Breast epithelium (tissue), 4 donors: Measurements from ENCODE around the gene SLC35D2. TPM values are rescaled to one million over a fixed set of nuclear protein-coding genes. Genes with fewer than 3 reads are reported as not detected.

ENCODE experiments used
- DNase-seq, 2 donors: peaks; one replicate each; pipeline ENCODE4 v3.0.0-alpha.2; 2019; ENCODE audit warnings: low spot score in 2 of 2
- H3K27ac ChIP-seq, 2 donors: fragments of 200-600 bp; sonication (generic) in 1 of 2; one replicate each; pipeline ENCODE4 v1.5.1; 2016 to 2019; ENCODE audit warnings: mild to moderate bottlenecking in 1 of 2
- H3K27me3 ChIP-seq, 2 donors: fragments of 200-600 bp; sonication (generic) in 1 of 2; one replicate each; pipeline versions ENCODE4 v1.5.1 to v1.6.0; 2017 to 2019; ENCODE audit warnings: control low read depth in 1 of 2, mild to moderate bottlenecking in 1 of 2
- H3K36me3 ChIP-seq: fragments of 200-600 bp; one replicate; pipeline ENCODE4 v1.5.1; 2019
- H3K4me1 ChIP-seq, 2 donors: fragments of 200-600 bp; sonication (generic); one replicate each; pipeline ENCODE4 v1.5.1; 2016 to 2019; ENCODE audit warnings: control low read depth in 1 of 2
- H3K4me3 ChIP-seq, 3 donors: fragments of 200-600 bp; sonication (generic); 1 replicate in 2 of 3; 2 replicates in 1 of 3; pipeline ENCODE4 v1.5.1; 2016 to 2019; ENCODE audit warnings: mild to moderate bottlenecking in 3 of 3, moderate library complexity in 2 of 3
- H3K9me3 ChIP-seq, 2 donors: fragments of 200-600 bp; sonication (generic) in 1 of 2; one replicate each; pipeline ENCODE4 v1.5.1; 2016 to 2019; ENCODE audit warnings: control low read depth in 1 of 2
- CTCF ChIP-seq, 3 donors: fragments of 450-650 bp; IDR thresholded peaks; one replicate each; pipeline ENCODE4 v1.5.1; 2016 to 2017; ENCODE audit warnings: antibody characterized with exemption in 3 of 3, mild to moderate bottlenecking in 3 of 3, moderate library complexity in 3 of 3
- POLR2A ChIP-seq: fragments of 450-650 bp; IDR thresholded peaks from one replicate; pipeline ENCODE4 v1.6.1; 2016; ENCODE audit warnings: antibody characterized with exemption, mild to moderate bottlenecking, moderate library complexity
- POLR2AphosphoS5 ChIP-seq, 3 donors: sonication (generic); formaldehyde crosslinking; IDR thresholded peaks; one replicate each; pipeline ENCODE4 v1.6.1; 2017; ENCODE audit warnings: antibody characterized with exemption in 3 of 3
- intact Hi-C: fragments of 100-400 bp; cut with DNase I; formaldehyde crosslinking; loops from one replicate; pipeline ENCODE4 v1.15.1; 2023; ENCODE audit warnings: low total_unique reads
- total RNA-seq, 3 donors: library from RNA; depleted of rRNA; stranded (reverse); fragments of >200 nt; gene quantifications; one replicate each; pipeline ENCODE4 v1.1.0, GENCODE V29; 2016

Gene SLC35D2
- total RNA-seq, 3 donors from 2014 or later: 21.2 to 25.6 (median 21.3) TPM

- DNase-seq: no peak
- no peak for TF ChIP-seq POLR2A
- no peak for TF ChIP-seq CTCF (IDR thresholded peaks at IDR 0.05)
- TF ChIP-seq POLR2AphosphoS5 (IDR thresholded peaks at IDR 0.05): no peak
- H3K9me3 ChIP-seq: peaks cover 6 to 7% of the 10 kb centered on the region in 2 donors
- H3K27ac ChIP-seq: no peak overlapping the region
- no peaks in the 10 kb centered on the region for H3K36me3 ChIP-seq
- H3K4me1 ChIP-seq: no peaks in the 10 kb centered on the region
- intact Hi-C loops: no loop called here
- no peaks in the 10 kb centered on the region for H3K27me3 ChIP-seq
- H3K4me3 ChIP-seq: no peak overlapping the region
Observed at GRCh38 chr9:96350866-96351265, 32.6 kb downstream of the SLC35D2 start.

GRCh38 chr9:96348261-96348660 lies 35.2 kb downstream of the SLC35D2 start:
- Histone ChIP-seq H3K9me3 (peaks cover 6 to 7% of the 10 kb centered on the region in 2 donors), H3K36me3 (no peaks in the 10 kb centered on the region), H3K4me1 (no peaks in the 10 kb centered on the region), H3K27ac (no peak overlapping the region), H3K4me3 (no peak overlapping the region), H3K27me3 (no peaks in the 10 kb centered on the region)
- DNase-seq: no peak
- intact Hi-C loops: no loop called here
- TF ChIP-seq POLR2A (no peak), POLR2AphosphoS5 (IDR thresholded peaks at IDR 0.05) (no peak), CTCF (IDR thresholded peaks at IDR 0.05) (no peak)

- TF ChIP-seq POLR2AphosphoS5 (IDR thresholded peaks at IDR 0.05) (no peak), CTCF (IDR thresholded peaks at IDR 0.05) (no peak), POLR2A (no peak)
- Histone ChIP-seq H3K9me3 (peaks cover 6 to 7% of the 10 kb centered on the region in 2 donors), H3K4me3 (no peak overlapping the region), H3K36me3 (no peaks in the 10 kb centered on the region), H3K27ac (no peak overlapping the region), H3K27me3 (no peaks in the 10 kb centered on the region), H3K4me1 (no peaks in the 10 kb centered on the region)
- DNase-seq: no peak
- intact Hi-C loops: no loop called here
Observed at GRCh38 chr9:96345551-96345950, 38.0 kb downstream of the SLC35D2 start.

GRCh38 chr9:96344458-96345180 lies 38.9 kb downstream of the SLC35D2 start:
- TF ChIP-seq CTCF (IDR thresholded peaks at IDR 0.05) (no peak), POLR2AphosphoS5 (IDR thresholded peaks at IDR 0.05) (no peak)
- peaks cover 6 to 7% of the 10 kb centered on the region in 2 donors for H3K9me3 ChIP-seq
- H3K4me3 ChIP-seq: no peak overlapping the region
- H3K27me3 ChIP-seq: no peaks in the 10 kb centered on the region
- no peak overlapping the region for H3K27ac ChIP-seq
- no peaks in the 10 kb centered on the region for H3K36me3 ChIP-seq
- H3K4me1 ChIP-seq: no peaks in the 10 kb centered on the region
- peak in 1 of 2 donors; percentile 36 for DNase-seq
- intact Hi-C loops: no loop called here

- TF ChIP-seq POLR2AphosphoS5 (IDR thresholded peaks at IDR 0.05): no peak
- TF ChIP-seq POLR2A: no peak
- TF ChIP-seq CTCF (IDR thresholded peaks at IDR 0.05): no peak
- H3K27ac ChIP-seq: no peak overlapping the region
- no peak overlapping the region for H3K4me3 ChIP-seq
- no peaks in the 10 kb centered on the region for H3K27me3 ChIP-seq
- no peak for DNase-seq
- no peaks in the 10 kb centered on the region for H3K4me1 ChIP-seq
- intact Hi-C loops: no loop called here
- H3K36me3 ChIP-seq: no peaks in the 10 kb centered on the region
- H3K9me3 ChIP-seq: peaks cover 6 to 7% of the 10 kb centered on the region in 2 donors
Observed at GRCh38 chr9:96343515-96344360, 39.8 kb downstream of the SLC35D2 start.
